Heart left ventricle (tissue), 16 donors: Measurements from ENCODE around the gene CARS1. TPM values are rescaled to one million over a fixed set of nuclear protein-coding genes. Genes with fewer than 3 reads are reported as not detected.

ENCODE experiments used
- ATAC-seq, 4 donors: fragments of 200-7000 bp; cut with Tn5 transposase; one replicate each; pipeline ENCODE4 v1.9.1; 2020 to 2022; ENCODE audit warnings: moderate library complexity in 4 of 4, mild to moderate bottlenecking in 3 of 4, moderate number of reproducible peaks in 1 of 4
- DNase-seq, 5 donors: peaks; one replicate each; pipeline ENCODE4 v3.0.0-alpha.2; 2020
- H3K27ac ChIP-seq, 12 donors: fragments of 200-600 bp; sonication (generic) in 4 of 12; one replicate each; pipeline versions ENCODE4 v1.5.0 to v1.8.0; 2016 to 2022; ENCODE audit warnings: mild to moderate bottlenecking in 2 of 12
- H3K27me3 ChIP-seq, 9 donors: fragments of 200-600 bp; sonication (generic) in 2 of 9; one replicate each; pipeline versions ENCODE4 v1.5.1 to v1.8.0; 2016 to 2022; ENCODE audit warnings: mild to moderate bottlenecking in 3 of 9
- H3K36me3 ChIP-seq, 9 donors: fragments of 200-600 bp; sonication (generic) in 2 of 9; one replicate each; pipeline versions ENCODE4 v1.5.0 to v1.8.0; 2018 to 2022; ENCODE audit warnings: mild to moderate bottlenecking in 2 of 9
- H3K4me1 ChIP-seq, 12 donors: fragments of 200-600 bp; sonication (generic) in 4 of 12; one replicate each; pipeline versions ENCODE4 v1.5.0 to v1.8.0; 2016 to 2022; ENCODE audit warnings: mild to moderate bottlenecking in 3 of 12
- H3K4me3 ChIP-seq, 12 donors: fragments of 200-600 bp; sonication (generic) in 4 of 12; one replicate each; pipeline versions ENCODE4 v1.5.0 to v1.8.0; 2017 to 2022; ENCODE audit warnings: mild to moderate bottlenecking in 9 of 12, moderate library complexity in 4 of 12
- H3K9me3 ChIP-seq, 12 donors: fragments of 200-600 bp; sonication (generic) in 4 of 12; one replicate each; pipeline versions ENCODE4 v1.5.0 to v1.8.0; 2016 to 2022; ENCODE audit warnings: mild to moderate bottlenecking in 1 of 12
- CTCF ChIP-seq, 12 donors: fragments of 200-600 bp; sonication (generic) in 4 of 12; IDR thresholded peaks; one replicate each; pipeline versions ENCODE4 v1.5.0 to v1.8.0; 2018 to 2022; ENCODE audit warnings: antibody characterized with exemption in 12 of 12, mild to moderate bottlenecking in 5 of 12
- POLR2A ChIP-seq, 2 donors: fragments of 450-650 bp; IDR thresholded peaks; one replicate each; pipeline ENCODE4 v1.6.1; 2017; ENCODE audit warnings: antibody characterized with exemption in 2 of 2, mild to moderate bottlenecking in 2 of 2, moderate library complexity in 2 of 2
- WGBS, 4 donors: extraction: QIAGEN DNeasy Blood & Tissue Kit in 2 of 4; methylation state at CpG; one replicate each; pipeline versions ENCODE4 v1.1.5 to v1.1.7; 2013 to 2018; 5-methylcytosine and 5-hydroxymethylcytosine counted together
- intact Hi-C, 10 donors: fragments of 100-400 bp; cut with DNase I; formaldehyde crosslinking; loops; one replicate each; pipeline versions ENCODE4 v1.11.1 to v1.14.2; 2022
- polyA plus RNA-seq, 2 donors: library from polyadenylated mRNA; stranded (reverse); fragments of 200-250 nt; gene quantifications; one replicate each; pipeline ENCODE4 v1.2.3, GENCODE V29; 2013
- total RNA-seq, 9 donors: library from RNA; depleted of rRNA in 2 of 9; stranded (reverse); fragments of >200 nt in 2 of 9; fragmentation: NEBNext Ultra II Directional in 3 of 9; extraction: Animal tissue kit (Norgen Biotek cat#: 25700) in 3 of 9; gene quantifications; one replicate each; pipeline versions ENCODE4 v1.1.0 to v1.2.4, GENCODE V29; 2016 to 2023
- donor health status: ischemic (EF 13 %, LVEDD 7.1; RV severe dilation, severe dysfunction).
- donor health status: healthy with polysubstance abuse.
- donor health status: DM: no; HTN: yes; CAD: no.
- donor health status: DM: no; HTN: no; CAD: no.
- donor health status: ischemic (EF 25% LVEDD 6.9; RV normal size, moderate dysfunction).
- donor health status: ischemic (EF 25% LVEDD 5.7; RV mildly dilated, moderate dysfunction).
- donor health status: healthy.
- donor health status: DM: yes; HTN: yes; CAD: no.
- donor health status: ischemic (EF 35%, LVEDD 5.7; RV mildly dilated, moderate dysfunction).
- donor health status: nonischemic (EF 11% LVEDD 7.7; RV severe dilation, severe dysfunction).
- donor health status: DM: yes; HTN: yes; CAD: no.
- donor health status: PGD.
- donor health status: ischemic (EF 29% LVEDD 5.4; RV normal size, mild dysfunction).
- donor health status: nonischemic (EF 23%, LVEDD 6.1; RV moderate dilation, normal function).

CARS1 gene
- total and polyA plus RNA-seq, 11 donors: 9.3 to 30.5 (median 18.5) TPM

GRCh38 chr11:3083321-3083720 lies 26.1 kb upstream of the CARS1 start:
- Histone ChIP-seq H3K4me3 (no peak overlapping the region), H3K36me3 (peaks cover 0 to 11% (median 0%) of the 10 kb centered on the region in 9 donors), H3K27ac (no peak overlapping the region), H3K4me1 (no peaks in the 10 kb centered on the region), H3K27me3 (peaks cover 0 to 3% (median 0%) of the 10 kb centered on the region in 9 donors), H3K9me3 (no peaks in the 10 kb centered on the region)
- WGBS, 4 donors: 79 to 87% (median 83%) methylated on average over 8 of the region's 8 CpGs
- no peak for ATAC-seq
- intact Hi-C loops: loop anchor here in 1 of 10 donors (2.0 kb wide), 1 partner anchor 43 kb away; no protein-coding TSS in a partner anchor
- DNase-seq: no peak
- TF ChIP-seq CTCF (IDR thresholded peaks at IDR 0.05) (no peak), POLR2A (IDR thresholded peaks at IDR 0.05) (no peak)

- no peaks in the 10 kb centered on the region for H3K9me3 ChIP-seq
- H3K27ac ChIP-seq: no peak overlapping the region
- WGBS, 4 donors: 91 to 95% (median 93%) methylated on average over 6 of the region's 6 CpGs
- no peaks in the 10 kb centered on the region for H3K4me1 ChIP-seq
- H3K36me3 ChIP-seq: no peaks in the 10 kb centered on the region
- no peak overlapping the region for H3K4me3 ChIP-seq
- intact Hi-C loops: no loop called here
- DNase-seq (peak in 1 of 5 donors; percentile 2), ATAC-seq (no peak)
- H3K27me3 ChIP-seq: peaks cover 0 to 3% (median 0%) of the 10 kb centered on the region in 9 donors
- TF ChIP-seq CTCF (IDR thresholded peaks at IDR 0.05) (no peak), POLR2A (IDR thresholded peaks at IDR 0.05) (no peak)
Measured at GRCh38 chr11:3081386-3081751, 24.1 kb upstream of the CARS1 start.

GRCh38 chr11:3080733-3081385 lies 23.6 kb upstream of the CARS1 start:
- no peak for DNase-seq
- intact Hi-C loops: no loop called here
- H3K4me3 ChIP-seq: no peak overlapping the region
- ATAC-seq: no peak
- no peaks in the 10 kb centered on the region for H3K4me1 ChIP-seq
- H3K9me3 ChIP-seq: no peaks in the 10 kb centered on the region
- peaks cover 0 to 3% (median 0%) of the 10 kb centered on the region in 9 donors for H3K27me3 ChIP-seq
- TF ChIP-seq CTCF (IDR thresholded peaks at IDR 0.05): no peak
- 85 to 90% (median 88%) methylated on average over 13 of the region's 13 CpGs for WGBS, 4 donors
- no peaks in the 10 kb centered on the region for H3K36me3 ChIP-seq
- H3K27ac ChIP-seq: no peak overlapping the region

- 84 to 91% (median 86%) methylated on average over 1 of the region's 1 CpG for WGBS, 4 donors
- DNase-seq (no peak), ATAC-seq (no peak)
- Histone ChIP-seq H3K9me3 (no peaks in the 10 kb centered on the region), H3K27me3 (peaks cover 0 to 3% (median 0%) of the 10 kb centered on the region in 9 donors), H3K27ac (no peak overlapping the region), H3K36me3 (no peaks in the 10 kb centered on the region), H3K4me1 (peaks cover 0 to 4% (median 0%) of the 10 kb centered on the region in 12 donors), H3K4me3 (no peak overlapping the region)
- intact Hi-C loops: no loop called here
- TF ChIP-seq POLR2A (IDR thresholded peaks at IDR 0.05) (no peak), CTCF (IDR thresholded peaks at IDR 0.05) (no peak)
Measured at GRCh38 chr11:3080104-3080503, 22.9 kb upstream of the CARS1 start.
